OCI-LY3 (cell line): ENCODE results near the gene DOCK1.

ENCODE experiments used
- H2AFZ ChIP-seq: fragments of 200-600, 300-600 bp; shearing (Covaris generic); 2 replicates; pipeline ENCODE4 v1.6.0; 2014; ENCODE audit warnings: antibody characterized with exemption, low read depth, low read length
- H3K27ac ChIP-seq: fragments of 200-600, 300-600 bp; sonication (generic); 2 replicates; pipeline ENCODE4 v1.5.1; 2014; ENCODE audit warnings: mild to moderate bottlenecking, low read length, moderate library complexity, mixed read lengths
- H3K27me3 ChIP-seq: fragments of 200-600, 300-600 bp; sonication (generic); 2 replicates; pipeline ENCODE4 v1.6.1; 2014; ENCODE audit warnings: low read depth, low read length, mixed read lengths
- H3K36me3 ChIP-seq: fragments of 200-600, 300-600 bp; sonication (generic); replicated peaks from 2 replicates; pipeline ENCODE3; 2014; ENCODE audit warnings: low read depth, low read length, mixed read lengths
- H3K4me1 ChIP-seq: fragments of 300-600, 200-600 bp; sonication (generic); 2 replicates; pipeline ENCODE4 v1.6.1; 2014; ENCODE audit warnings: low read length, mixed read lengths
- H3K4me2 ChIP-seq: fragments of 200-600, 300-600 bp; sonication (generic); 2 replicates; pipeline ENCODE4 v1.6.1; 2014; ENCODE audit warnings: low read length, mixed read lengths
- H3K4me3 ChIP-seq: fragments of 300-600, 200-600 bp; sonication (generic); 2 replicates; pipeline ENCODE4 v1.5.1; 2014; ENCODE audit warnings: antibody characterized with exemption, mild to moderate bottlenecking, low read length, moderate library complexity
- H3K79me2 ChIP-seq: fragments of 300-600, 200-600 bp; shearing (Covaris generic); 2 replicates; pipeline ENCODE4 v1.6.1; 2014; ENCODE audit warnings: mild to moderate bottlenecking, low read length, mixed read lengths
- H3K9ac ChIP-seq: fragments of 300-600, 200-600 bp; shearing (Covaris generic); 2 replicates; pipeline ENCODE4 v1.6.0; 2014; ENCODE audit warnings: mild to moderate bottlenecking, low read length, moderate library complexity
- H3K9me3 ChIP-seq: fragments of 200-600, 300-600 bp; shearing (Covaris generic); 2 replicates; pipeline ENCODE4 v1.6.1; 2014; ENCODE audit warnings: low read length, mixed read lengths; ENCODE audit not compliant: insufficient read depth
- H4K20me1 ChIP-seq: fragments of 200-600, 300-600 bp; sonication (generic); 2 replicates; pipeline ENCODE4 v1.6.1; 2016; ENCODE audit warnings: low read length, mixed read lengths; ENCODE audit not compliant: insufficient read depth
- EZH2phosphoT487 ChIP-seq: fragments of 200-600 bp; shearing (Covaris generic); IDR thresholded peaks from 2 replicates; pipeline ENCODE4 v1.6.1; 2018; ENCODE audit warnings: antibody characterized with exemption, mixed run types, low read depth
- TF ChIP-seq, protein P1 (sequence below): fragments of 200-600, 300-600 bp; sonication (generic); IDR thresholded peaks from 2 replicates; pipeline ENCODE4 v1.5.1; 2014; ENCODE audit warnings: antibody characterized with exemption, low read length, low read depth

Gene DOCK1

DNA sequence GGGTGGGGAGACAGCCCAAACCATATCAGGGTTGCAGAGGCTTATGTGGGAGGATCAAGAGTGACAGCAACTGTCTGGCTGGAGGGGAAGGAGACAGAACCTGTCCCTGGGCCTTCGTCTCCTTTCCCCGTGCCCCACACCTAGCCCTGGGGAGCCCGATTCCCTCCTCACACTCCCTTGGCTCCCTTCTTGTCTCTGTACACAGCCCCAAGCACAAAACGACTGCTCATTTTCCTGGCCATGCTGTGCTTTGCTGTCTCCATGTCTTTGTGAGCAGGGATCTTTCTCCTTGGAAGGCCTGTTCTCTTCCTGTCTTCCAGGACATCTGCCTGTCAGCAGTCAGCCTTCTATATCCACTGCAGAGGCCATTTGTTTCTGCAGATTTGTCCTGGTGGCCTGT, 177.4 kb downstream of the DOCK1 start:
- Histone ChIP-seq H2AFZ (no peak overlapping the region), H3K4me3 (no peak overlapping the region), H3K27me3 (no peaks in the 10 kb centered on the region), H4K20me1 (no peaks in the 10 kb centered on the region), H3K4me2 (no peak overlapping the region), H3K9me3 (no peaks in the 10 kb centered on the region), H3K4me1 (no peaks in the 10 kb centered on the region), H3K36me3 (no peaks in the 10 kb centered on the region), H3K9ac (no peak overlapping the region), H3K27ac (no peak overlapping the region), H3K79me2 (no peaks in the 10 kb centered on the region)
- no peak for TF ChIP-seq EZH2phosphoT487
- TF ChIP-seq, protein P1, sequence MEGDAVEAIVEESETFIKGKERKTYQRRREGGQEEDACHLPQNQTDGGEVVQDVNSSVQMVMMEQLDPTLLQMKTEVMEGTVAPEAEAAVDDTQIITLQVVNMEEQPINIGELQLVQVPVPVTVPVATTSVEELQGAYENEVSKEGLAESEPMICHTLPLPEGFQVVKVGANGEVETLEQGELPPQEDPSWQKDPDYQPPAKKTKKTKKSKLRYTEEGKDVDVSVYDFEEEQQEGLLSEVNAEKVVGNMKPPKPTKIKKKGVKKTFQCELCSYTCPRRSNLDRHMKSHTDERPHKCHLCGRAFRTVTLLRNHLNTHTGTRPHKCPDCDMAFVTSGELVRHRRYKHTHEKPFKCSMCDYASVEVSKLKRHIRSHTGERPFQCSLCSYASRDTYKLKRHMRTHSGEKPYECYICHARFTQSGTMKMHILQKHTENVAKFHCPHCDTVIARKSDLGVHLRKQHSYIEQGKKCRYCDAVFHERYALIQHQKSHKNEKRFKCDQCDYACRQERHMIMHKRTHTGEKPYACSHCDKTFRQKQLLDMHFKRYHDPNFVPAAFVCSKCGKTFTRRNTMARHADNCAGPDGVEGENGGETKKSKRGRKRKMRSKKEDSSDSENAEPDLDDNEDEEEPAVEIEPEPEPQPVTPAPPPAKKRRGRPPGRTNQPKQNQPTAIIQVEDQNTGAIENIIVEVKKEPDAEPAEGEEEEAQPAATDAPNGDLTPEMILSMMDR: no peak

GRCh38 chr10:127085957-127086356, 180.7 kb downstream of the DOCK1 start:
- TF ChIP-seq EZH2phosphoT487: no peak
- TF ChIP-seq, protein P1: no peak
- H3K9me3 ChIP-seq: no peaks in the 10 kb centered on the region

DNA sequence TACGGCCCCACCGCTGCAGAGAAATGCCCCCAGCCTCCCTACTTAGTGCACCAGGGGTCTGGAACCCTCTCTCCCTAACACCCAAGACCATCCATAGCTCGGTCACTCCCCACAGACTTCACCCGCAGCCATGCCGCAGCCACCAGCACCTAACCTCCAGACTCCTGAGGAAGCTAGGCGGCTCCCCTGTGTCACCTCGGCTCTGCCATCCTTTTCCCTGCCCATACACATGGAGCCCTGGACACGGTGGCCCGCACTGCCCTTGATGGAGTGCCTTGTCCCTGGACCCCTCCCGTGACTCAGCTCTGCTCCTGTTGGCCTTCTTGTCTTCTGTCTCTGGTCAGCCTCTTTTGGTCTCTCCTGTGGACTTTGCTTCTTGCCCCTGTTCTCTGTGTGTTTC, 183.7 kb downstream of the DOCK1 start:
- TF ChIP-seq EZH2phosphoT487: no peak
- TF ChIP-seq, protein P1: no peak
- Histone ChIP-seq H3K4me2 (no peak overlapping the region), H4K20me1 (no peaks in the 10 kb centered on the region), H3K27me3 (no peaks in the 10 kb centered on the region), H3K9me3 (no peaks in the 10 kb centered on the region), H3K27ac (no peak overlapping the region), H3K4me1 (no peaks in the 10 kb centered on the region), H3K9ac (no peak overlapping the region), H3K4me3 (no peak overlapping the region), H2AFZ (no peak overlapping the region), H3K79me2 (no peaks in the 10 kb centered on the region), H3K36me3 (no peaks in the 10 kb centered on the region)

More at GRCh38 chr10:127085957-127086356, 180.7 kb downstream of the DOCK1 start:
- Histone ChIP-seq H3K36me3 (no peaks in the 10 kb centered on the region), H3K27ac (no peak overlapping the region), H3K4me3 (no peak overlapping the region), H3K9ac (no peak overlapping the region), H3K27me3 (no peaks in the 10 kb centered on the region), H3K4me2 (no peak overlapping the region), H3K79me2 (no peaks in the 10 kb centered on the region), H4K20me1 (no peaks in the 10 kb centered on the region), H2AFZ (no peak overlapping the region), H3K4me1 (no peaks in the 10 kb centered on the region)

DNA sequence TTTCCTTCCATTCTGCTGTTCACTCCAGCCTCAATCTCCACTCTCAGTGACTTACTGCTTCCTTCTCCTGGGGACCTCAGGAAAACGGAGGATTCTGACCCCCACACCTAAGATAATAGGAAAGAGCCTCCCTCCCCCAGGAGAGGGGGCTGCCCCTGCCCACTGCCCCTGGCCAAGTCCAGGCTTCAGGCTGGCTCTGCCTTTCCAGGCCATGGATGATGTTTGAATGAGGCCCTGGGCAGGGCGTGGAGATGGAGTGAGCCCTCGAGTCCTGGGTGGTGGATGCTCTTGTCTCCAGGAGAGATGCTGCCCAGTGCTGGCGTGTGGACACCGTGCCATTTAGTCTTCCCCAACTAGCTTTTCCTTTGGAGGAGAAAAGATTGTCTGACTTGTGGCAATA, 184.2 kb downstream of the DOCK1 start:
- Histone ChIP-seq H3K9me3 (no peaks in the 10 kb centered on the region), H2AFZ (no peak overlapping the region), H3K9ac (no peak overlapping the region), H3K4me2 (no peak overlapping the region), H3K36me3 (no peaks in the 10 kb centered on the region), H3K4me1 (no peaks in the 10 kb centered on the region), H3K27me3 (no peaks in the 10 kb centered on the region), H4K20me1 (no peaks in the 10 kb centered on the region), H3K27ac (no peak overlapping the region), H3K79me2 (no peaks in the 10 kb centered on the region), H3K4me3 (no peak overlapping the region)
- TF ChIP-seq EZH2phosphoT487: no peak
- TF ChIP-seq, protein P1: no peak
